Measurements from ENCODE around the gene SLC49A4.

The SLC49A4 gene

GRCh38 chr3:122907471-122907870 is 112.6 kb downstream of the SLC49A4 start:
- H3K4me3 ChIP-seq (ENCODE audit: insufficient read depth, low read length, poor library complexity, severe bottlenecking), result no peak overlapping the region
- no peak overlapping the region for H3K27ac ChIP-seq (ENCODE audit: low read depth, low read length)
- TF ChIP-seq EZH2phosphoT487 (conservative IDR thresholded peaks at IDR 0.05; ENCODE audit: low read length), result no peak
- no peak for TF ChIP-seq CTCF (IDR thresholded peaks at IDR 0.05; ENCODE audit: insufficient read depth, low read length, poor library complexity, severe bottlenecking)
- no peaks in the 10 kb centered on the region for H3F3A ChIP-seq (ENCODE audit: insufficient read depth)
- no peaks in the 10 kb centered on the region for H3K27me3 ChIP-seq (ENCODE audit: low read length)
- no peaks in the 10 kb centered on the region; the same call in 1 of the 2 replicates for H3K9me3 ChIP-seq (ENCODE audit: insufficient read depth, low read length)
- H2AFZ ChIP-seq (ENCODE audit: low read depth, low read length, severe bottlenecking), result no peak overlapping the region
- H4K20me1 ChIP-seq (ENCODE audit: low read depth, low read length), result no peaks in the 10 kb centered on the region
- no peaks in the 10 kb centered on the region for H3K79me2 ChIP-seq (ENCODE audit: insufficient read depth, low read length)
- no peaks in the 10 kb centered on the region for H3K36me3 ChIP-seq (ENCODE audit: low read length)
- H3K9me2 ChIP-seq (replicated peaks; ENCODE audit: insufficient read depth, low read length), result no peaks in the 10 kb centered on the region
- no peak overlapping the region for H3K4me2 ChIP-seq (ENCODE audit: low read depth, low read length, poor library complexity, severe bottlenecking)
- no peak overlapping the region for H3K9ac ChIP-seq (ENCODE audit: low read length)

DNA sequence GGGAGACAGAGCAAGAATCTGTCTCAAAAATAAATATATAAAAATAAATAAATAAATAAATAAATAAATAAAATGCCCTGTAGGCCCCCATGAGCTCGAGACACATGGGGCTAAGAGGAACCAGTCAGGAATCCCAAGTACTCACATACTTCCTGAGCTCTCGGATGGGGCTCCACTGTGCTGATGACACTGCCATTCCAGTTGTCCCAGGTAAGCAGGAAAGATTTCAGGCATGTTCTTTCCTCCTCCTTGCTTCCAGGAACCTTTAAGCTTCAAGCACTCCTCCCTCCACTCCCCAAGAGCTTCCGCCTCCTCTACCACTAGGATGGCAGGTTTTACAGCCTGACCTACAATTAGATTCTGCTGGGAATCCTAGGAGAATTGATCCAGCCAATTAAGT is 113.4 kb downstream of the SLC49A4 start:
- no peaks in the 10 kb centered on the region for H3K79me2 ChIP-seq (ENCODE audit: insufficient read depth, low read length)
- H3K9me2 ChIP-seq (replicated peaks; ENCODE audit: insufficient read depth, low read length), result no peaks in the 10 kb centered on the region
- H2AFZ ChIP-seq (ENCODE audit: low read depth, low read length, severe bottlenecking), result no peak overlapping the region
- H3K36me3 ChIP-seq (ENCODE audit: low read length), result no peaks in the 10 kb centered on the region
- H3K9me3 ChIP-seq (ENCODE audit: insufficient read depth, low read length), result no peaks in the 10 kb centered on the region; the same call in 1 of the 2 replicates
- H3K4me2 ChIP-seq (ENCODE audit: low read depth, low read length, poor library complexity, severe bottlenecking), result no peak overlapping the region
- TF ChIP-seq EZH2phosphoT487 (conservative IDR thresholded peaks at IDR 0.05; ENCODE audit: low read length), result no peak
- TF ChIP-seq CTCF (IDR thresholded peaks at IDR 0.05; ENCODE audit: insufficient read depth, low read length, poor library complexity, severe bottlenecking), result no peak
- H3K27me3 ChIP-seq (ENCODE audit: low read length), result no peaks in the 10 kb centered on the region
- no peak overlapping the region for H3K9ac ChIP-seq (ENCODE audit: low read length)
- H3F3A ChIP-seq (ENCODE audit: insufficient read depth), result no peaks in the 10 kb centered on the region
- H4K20me1 ChIP-seq (ENCODE audit: low read depth, low read length), result no peaks in the 10 kb centered on the region
- no peak overlapping the region for H3K4me3 ChIP-seq (ENCODE audit: insufficient read depth, low read length, poor library complexity, severe bottlenecking)
- no peak overlapping the region for H3K27ac ChIP-seq (ENCODE audit: low read depth, low read length)

DNA sequence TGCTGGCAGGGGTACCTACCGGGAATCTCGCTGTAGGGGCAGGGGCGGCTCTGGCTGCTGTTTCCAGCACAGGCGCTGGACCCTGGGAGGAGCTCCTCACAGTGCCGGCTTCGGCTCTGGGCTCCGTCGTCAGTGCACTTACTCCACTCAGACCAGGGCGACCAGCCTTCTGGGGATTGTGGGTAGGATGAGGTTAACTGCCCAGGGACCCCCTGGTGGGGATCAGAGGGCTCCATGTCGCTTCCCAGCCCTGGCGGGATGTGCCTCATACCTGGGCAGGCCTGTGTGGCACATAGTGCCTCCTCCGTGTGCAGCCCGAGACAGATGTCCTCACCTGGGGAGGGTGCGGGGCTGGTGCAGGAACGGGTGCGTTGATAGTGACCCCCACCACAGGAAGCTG is 117.0 kb downstream of the SLC49A4 start:
- H3K27ac ChIP-seq (ENCODE audit: low read depth, low read length), result no peak overlapping the region
- no peaks in the 10 kb centered on the region for H3K9me3 ChIP-seq (ENCODE audit: insufficient read depth, low read length)
- H3K4me3 ChIP-seq (ENCODE audit: insufficient read depth, low read length, poor library complexity, severe bottlenecking), result no peak overlapping the region
- H3K9ac ChIP-seq (ENCODE audit: low read length), result no peak overlapping the region
- no peaks in the 10 kb centered on the region for H3K79me2 ChIP-seq (ENCODE audit: insufficient read depth, low read length)
- H3K9me2 ChIP-seq (replicated peaks; ENCODE audit: insufficient read depth, low read length), result no peaks in the 10 kb centered on the region
- H3K27me3 ChIP-seq (ENCODE audit: low read length), result no peaks in the 10 kb centered on the region
- TF ChIP-seq EZH2phosphoT487 (conservative IDR thresholded peaks at IDR 0.05; ENCODE audit: low read length), result no peak
- no peak for TF ChIP-seq CTCF (IDR thresholded peaks at IDR 0.05; ENCODE audit: insufficient read depth, low read length, poor library complexity, severe bottlenecking)
- no peaks in the 10 kb centered on the region for H4K20me1 ChIP-seq (ENCODE audit: low read depth, low read length)
- H3K4me2 ChIP-seq (ENCODE audit: low read depth, low read length, poor library complexity, severe bottlenecking), result no peak overlapping the region
- no peaks in the 10 kb centered on the region for H3K36me3 ChIP-seq (ENCODE audit: low read length)
- no peak overlapping the region for H2AFZ ChIP-seq (ENCODE audit: low read depth, low read length, severe bottlenecking)
- no peaks in the 10 kb centered on the region for H3F3A ChIP-seq (ENCODE audit: insufficient read depth)

All from SU-DHL-6 (cell line).